ENCODE data around the gene ANO9. TPM values are rescaled to one million over a fixed set of nuclear protein-coding genes. Genes with fewer than 3 reads are reported as not detected.

Gene ANO9
- total RNA-seq, 2 donors from 2014 or later, result 141 to 180 TPM

- intact Hi-C loops (cut with DNase I, micrococcal nuclease), result loop anchor here in 1 of 2 donors (10.0 kb wide), 1 partner anchor 114 kb away; no protein-coding TSS in a partner anchor
- no peak for DNase-seq
- ATAC-seq, result no peak
Measured at GRCh38 chr11:368414-369335, 73.1 kb downstream of the ANO9 start.

DNA sequence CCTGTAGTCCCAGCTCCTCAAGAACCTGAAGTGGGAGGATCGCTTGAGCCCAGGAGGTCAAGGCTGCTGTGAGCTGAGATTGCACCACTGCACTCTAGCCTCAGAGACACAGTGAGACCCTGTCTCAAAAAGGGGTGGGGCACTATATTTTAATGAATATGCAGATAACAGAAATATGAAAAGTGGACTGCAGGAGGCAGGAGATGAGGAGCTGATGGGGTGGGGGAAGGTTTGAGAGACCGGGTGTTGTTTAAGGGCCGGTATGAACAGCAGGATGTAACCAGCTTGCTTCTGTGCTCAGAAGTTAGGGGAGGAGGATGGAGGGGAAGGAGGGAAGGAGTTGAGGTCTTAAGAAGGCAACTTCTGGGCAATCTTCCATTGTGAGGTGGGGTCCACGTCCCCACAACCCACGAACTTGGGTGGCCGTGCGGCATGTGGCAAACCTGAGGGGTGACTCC lies 73.8 kb downstream of the ANO9 start:
- intact Hi-C loops (cut with DNase I, micrococcal nuclease), result loop anchor here in 1 of 2 donors (10.0 kb wide), 1 partner anchor 113 kb away; no protein-coding TSS in a partner anchor
- no peak for ATAC-seq
- DNase-seq, result no peak

Other genes starting within 250 kb of the ANO9 start
- gene SCGB1C1, start 248.9 kb downstream of the ANO9 start, total RNA-seq, result not detected
- 10 to 100 TPM; 55.8 to 69.0 TPM for gene BET1L, start 234.6 kb downstream of the ANO9 start, total RNA-seq
- 10 to 100 TPM; 77.8 to 86.9 TPM for gene RIC8A, start 234.3 kb downstream of the ANO9 start, total RNA-seq
- gene SIRT3, start 205.7 kb downstream of the ANO9 start, total RNA-seq, result 10 to 100 TPM; 18.8 to 22.3 TPM
- gene PSMD13, start 205.0 kb downstream of the ANO9 start, total RNA-seq, result 100 to 1,000 TPM in 1 of 2 donors, 10 to 100 TPM in 1; 99.5 to 111 TPM
- under 1 TPM; 0.92 TPM for gene NLRP6, start 163.6 kb downstream of the ANO9 start, total RNA-seq
- 10 to 100 TPM; 18.8 to 20.6 TPM for gene PGGHG, start 152.9 kb downstream of the ANO9 start, total RNA-seq
- gene IFITM5, start 142.5 kb downstream of the ANO9 start, total RNA-seq, result not detected
- 100 to 1,000 TPM in 1 of 2 donors, 10 to 100 TPM in 1; 87.7 to 133 TPM for gene IFITM2, start 134.2 kb downstream of the ANO9 start, total RNA-seq
- gene IFITM1, start 128.0 kb downstream of the ANO9 start, total RNA-seq, result 100 to 1,000 TPM in 1 of 2 donors, 10 to 100 TPM in 1; 85.6 to 127 TPM
- 100 to 1,000 TPM; 118 to 136 TPM for gene IFITM3, start 121.2 kb downstream of the ANO9 start, total RNA-seq
- gene B4GALNT4, start 72.5 kb downstream of the ANO9 start, total RNA-seq, result 1 to 10 TPM; 2.4 to 3.3 TPM
- 100 to 1,000 TPM; 168 to 194 TPM for gene PKP3, start 47.8 kb downstream of the ANO9 start, total RNA-seq
- 100 to 1,000 TPM; 123 to 152 TPM for gene SIGIRR, start 27.0 kb downstream of the ANO9 start, total RNA-seq
- gene PTDSS2, start 8.3 kb upstream of the ANO9 start, total RNA-seq, result 10 to 100 TPM; 23.3 to 27.4 TPM
- 100 to 1,000 TPM; 104 to 124 TPM for gene RNH1, start 65.2 kb upstream of the ANO9 start, total RNA-seq
- gene HRAS, start 93.6 kb upstream of the ANO9 start, total RNA-seq, result 10 to 100 TPM; 42.3 to 58.1 TPM
- gene LRRC56, start 95.5 kb upstream of the ANO9 start, total RNA-seq, result 1 to 10 TPM; 3.7 to 4.7 TPM
- 10 to 100 TPM; 13.6 to 15.3 TPM for gene LMNTD2, start 118.7 kb upstream of the ANO9 start, total RNA-seq
- 100 to 1,000 TPM in 1 of 2 donors, 10 to 100 TPM in 1; 90.9 to 117 TPM for gene RASSF7, start 119.0 kb upstream of the ANO9 start, total RNA-seq
- 10 to 100 TPM; 31.0 to 33.0 TPM for gene PHRF1, start 134.5 kb upstream of the ANO9 start, total RNA-seq
- gene IRF7, start 173.9 kb upstream of the ANO9 start, total RNA-seq, result 10 to 100 TPM; 29.9 to 36.4 TPM
- gene CDHR5, start 182.9 kb upstream of the ANO9 start, total RNA-seq, result 100 to 1,000 TPM; 359 to 611 TPM
- gene SCT, start 185.2 kb upstream of the ANO9 start, total RNA-seq, result 1 to 10 TPM in 1 of 2 donors, not detected in 1; 2.7 TPM
- gene DRD4, start 195.3 kb upstream of the ANO9 start, total RNA-seq, result 1 to 10 TPM; 1.3 to 1.9 TPM